Neural cell (in vitro differentiated cells): ENCODE measurements around the gene ROBO3. TPM values are rescaled to one million over a fixed set of nuclear protein-coding genes. Genes with fewer than 3 reads are reported as not detected.

ENCODE experiments used
- H2AFZ ChIP-seq: fragments of 200-600, 300-800 bp; sonication (generic), shearing (Covaris generic); 2 replicates; pipeline ENCODE4 v1.6.0; 2014; ENCODE audit warnings: low read depth, mild to moderate bottlenecking, antibody characterized with exemption, low read length, moderate library complexity
- H3F3A ChIP-seq: fragments of 200-600 bp; shearing (Covaris generic); 2 replicates; pipeline ENCODE4 v1.6.1; 2016; ENCODE audit warnings: mild to moderate bottlenecking, moderate library complexity, mixed read lengths, antibody characterized with exemption, low read length; ENCODE audit not compliant: insufficient read depth, poor library complexity, severe bottlenecking
- H3K27ac ChIP-seq: fragments of 200-600, 300-800 bp; sonication (generic), shearing (Covaris generic); 2 replicates; pipeline ENCODE4 v1.5.1; 2014; ENCODE audit warnings: mild to moderate bottlenecking, low read length, moderate library complexity
- H3K27me3 ChIP-seq: fragments of 300-800, 200-600 bp; sonication (generic), shearing (Covaris generic); 2 replicates; pipeline ENCODE4 v1.6.0; 2014; ENCODE audit warnings: mild to moderate bottlenecking, low read depth, low read length, moderate library complexity; ENCODE audit not compliant: insufficient read depth
- H3K36me3 ChIP-seq: fragments of 300-800, 200-600 bp; sonication (generic), shearing (Covaris generic); 2 replicates; pipeline ENCODE4 v1.5.1; 2014; ENCODE audit warnings: mild to moderate bottlenecking, antibody characterized with exemption, low read length, moderate library complexity; ENCODE audit not compliant: insufficient read depth
- H3K4me2 ChIP-seq: fragments of 300-800, 200-600 bp; sonication (generic), shearing (Covaris generic); 2 replicates; pipeline ENCODE4 v1.6.0; 2014; ENCODE audit warnings: mild to moderate bottlenecking, low read length
- H3K4me3 ChIP-seq: fragments of 300-800, 200-600 bp; sonication (generic), shearing (Covaris generic); 2 replicates; pipeline ENCODE4 v1.5.1; 2014; ENCODE audit warnings: mild to moderate bottlenecking, low read length, moderate library complexity
- H3K79me2 ChIP-seq: fragments of 200-600 bp; shearing (Covaris generic); replicated peaks from 2 replicates; pipeline ENCODE4 v1.6.0; 2014; ENCODE audit warnings: mild to moderate bottlenecking, low read length, moderate library complexity; ENCODE audit not compliant: insufficient read depth
- H3K9ac ChIP-seq: fragments of 300-800, 200-600 bp; sonication (generic), shearing (Covaris generic); 2 replicates; pipeline ENCODE4 v1.6.1; 2016; ENCODE audit warnings: mild to moderate bottlenecking, low read length, mixed read lengths
- H3K9me2 ChIP-seq: fragments of 200-600 bp; shearing (Covaris generic); 2 replicates; pipeline ENCODE4 v1.6.1; 2016; ENCODE audit warnings: mild to moderate bottlenecking, low read length, mixed read lengths; ENCODE audit not compliant: insufficient read depth
- H3K9me3 ChIP-seq: fragments of 200-600, 300-800 bp; sonication (generic), shearing (Covaris generic); 2 replicates; pipeline ENCODE4 v1.6.1; 2016; ENCODE audit warnings: mild to moderate bottlenecking, mixed run types, low read length, moderate library complexity, mixed read lengths
- H4K20me1 ChIP-seq: fragments of 200-600 bp; shearing (Covaris generic); 2 replicates; pipeline ENCODE4 v1.6.1; 2016; ENCODE audit warnings: mild to moderate bottlenecking, mixed run types; ENCODE audit not compliant: insufficient read depth
- CTCF ChIP-seq: fragments of 450-650 bp; IDR thresholded peaks from 2 replicates; pipeline ENCODE4 v1.5.1; 2014; ENCODE audit warnings: antibody characterized with exemption, mild to moderate bottlenecking, moderate library complexity; ENCODE audit not compliant: poor library complexity, severe bottlenecking
- EP300 ChIP-seq: fragments of 450-650 bp; conservative IDR thresholded peaks from 2 replicates; pipeline ENCODE4 v1.6.1; 2014; ENCODE audit warnings: antibody characterized with exemption, mild to moderate bottlenecking, moderate library complexity; ENCODE audit not compliant: poor library complexity, severe bottlenecking
- EZH2 ChIP-seq: fragments of 200-600, 300-800 bp; shearing (Covaris generic), sonication (generic); IDR thresholded peaks from 2 replicates; pipeline ENCODE4 v1.6.1; 2014; ENCODE audit warnings: antibody characterized with exemption, low read length, borderline replicate concordance, mild to moderate bottlenecking; ENCODE audit not compliant: insufficient read depth, poor library complexity, severe bottlenecking
- MXI1 ChIP-seq: fragments of 450-650 bp; conservative IDR thresholded peaks from 2 replicates; pipeline ENCODE4 v1.6.1; 2014; ENCODE audit warnings: antibody characterized with exemption, mild to moderate bottlenecking; ENCODE audit not compliant: poor library complexity, severe bottlenecking
- POLR2AphosphoS5 ChIP-seq: IDR thresholded peaks from 2 replicates; pipeline ENCODE4 v1.6.1; 2012
- RAD21 ChIP-seq: fragments of 450-650 bp; conservative IDR thresholded peaks from 2 replicates; pipeline ENCODE4 v1.6.1; 2014; ENCODE audit warnings: antibody characterized with exemption, mild to moderate bottlenecking, moderate library complexity
- REST ChIP-seq: IDR thresholded peaks from 2 replicates; pipeline ENCODE4 v1.6.1; 2012; ENCODE audit warnings: borderline replicate concordance
- SMC3 ChIP-seq: fragments of 450-650 bp; conservative IDR thresholded peaks from 2 replicates; pipeline ENCODE4 v1.6.1; 2014; ENCODE audit warnings: antibody characterized with exemption, mild to moderate bottlenecking, moderate library complexity; ENCODE audit not compliant: poor library complexity
- TAF1 ChIP-seq: IDR thresholded peaks from 2 replicates; pipeline ENCODE4 v1.6.1; 2012; ENCODE audit warnings: low read depth
- polyA plus RNA-seq: library from polyadenylated mRNA; depleted of rRNA; stranded (reverse); fragments of >200 nt; gene quantifications from 2 replicates; pipeline ENCODE4 v1.2.3, GENCODE V29; 2014

The ROBO3 gene
- polyA plus RNA-seq, 1 donor from 2014 or later, result 12.8 TPM

- no peaks in the 10 kb centered on the region for H3K9me3 ChIP-seq
- no peaks in the 10 kb centered on the region for H3K79me2 ChIP-seq
- no peak overlapping the region for H3K4me2 ChIP-seq
- H3K4me3 ChIP-seq, result peak overlapping the region; percentile 67
- H3K27ac ChIP-seq, result no peak overlapping the region
- H2AFZ ChIP-seq, result peak overlapping the region; percentile 22
- no peaks in the 10 kb centered on the region for H4K20me1 ChIP-seq
- no peaks in the 10 kb centered on the region for H3K36me3 ChIP-seq
- H3K27me3 ChIP-seq, result peaks cover 70% of the 10 kb centered on the region
- no peaks in the 10 kb centered on the region for H3K9me2 ChIP-seq
- peak overlapping the region; percentile 57 for H3K9ac ChIP-seq
- H3F3A ChIP-seq, result no peaks in the 10 kb centered on the region
- TF ChIP-seq POLR2AphosphoS5, result no peak
- no peak for TF ChIP-seq REST
- TF ChIP-seq CTCF, result no peak
- TF ChIP-seq RAD21, result no peak
- no peak for TF ChIP-seq SMC3
- TF ChIP-seq MXI1, result no peak
- no peak for TF ChIP-seq TAF1
- TF ChIP-seq EZH2, result no peak
- no peak for TF ChIP-seq EP300
Measured at GRCh38 chr11:124839972-124840621, 25.1 kb upstream of the ROBO3 start.

- H3K27me3 ChIP-seq, result peaks cover 73% of the 10 kb centered on the region
- TF ChIP-seq REST (no peak), SMC3 (no peak), MXI1 (no peak), RAD21 (no peak), EZH2 (no peak), EP300 (no peak), CTCF (no peak), POLR2AphosphoS5 (no peak), TAF1 (no peak)
Measured at GRCh38 chr11:124840666-124841065, 24.6 kb upstream of the ROBO3 start.

More at GRCh38 chr11:124840666-124841065, 24.6 kb upstream of the ROBO3 start:
- H2AFZ ChIP-seq, result no peak overlapping the region
- H4K20me1 ChIP-seq, result no peaks in the 10 kb centered on the region
- no peak overlapping the region for H3K9ac ChIP-seq
- no peaks in the 10 kb centered on the region for H3K36me3 ChIP-seq
- no peaks in the 10 kb centered on the region for H3K9me3 ChIP-seq
- no peaks in the 10 kb centered on the region for H3K9me2 ChIP-seq
- no peak overlapping the region for H3K4me3 ChIP-seq
- H3K27ac ChIP-seq, result no peak overlapping the region
- no peaks in the 10 kb centered on the region for H3F3A ChIP-seq
- H3K4me2 ChIP-seq, result no peak overlapping the region
- no peaks in the 10 kb centered on the region for H3K79me2 ChIP-seq
